C4-2B (cell line): ENCODE results near the gene ARHGEF16.

ENCODE experiments used
- CTCF ChIP-seq: fragments of 450-650 bp; conservative IDR thresholded peaks from 2 replicates; pipeline ENCODE4 v1.5.1; 2017; ENCODE audit warnings: mild to moderate bottlenecking
- ZFX ChIP-seq: fragments of 450-650 bp; IDR thresholded peaks from 2 replicates; pipeline ENCODE4 v1.6.1; 2017

GRCh38 chr1:3522564-3523265 is 68.2 kb downstream of the ARHGEF16 start:
- no peak for TF ChIP-seq CTCF
- TF ChIP-seq ZFX: no peak
